ENCODE results near the gene METTL6. TPM values are rescaled to one million over a fixed set of nuclear protein-coding genes. Genes with fewer than 3 reads are reported as not detected.
"Not testable (repeated sequence)": the region's sequence is repeated elsewhere in the genome, so short reads cannot be mapped to it uniquely, and the experiment has no call there.

Gene METTL6
- total RNA-seq, 1 experiment from 2014 or later: 24.4 TPM

DNA sequence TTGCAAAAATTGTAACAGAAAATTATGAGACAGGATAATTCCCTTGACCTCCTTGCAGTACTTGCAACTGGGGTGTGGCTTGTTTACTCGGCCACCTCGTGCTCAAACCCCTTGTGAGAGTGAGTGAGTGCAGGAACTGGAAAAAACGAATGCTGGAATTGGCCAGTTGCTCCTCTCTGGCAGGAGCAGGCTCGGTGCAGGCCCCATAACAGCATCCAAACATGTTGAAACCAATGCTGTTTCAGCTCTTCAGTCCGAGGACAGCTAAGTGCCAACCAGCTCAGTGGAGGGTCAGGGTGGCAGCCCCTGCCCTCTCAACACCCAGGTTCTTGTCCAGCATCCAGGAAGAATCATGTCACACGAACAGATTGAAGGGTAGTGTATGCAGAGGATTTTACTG, 36.9 kb downstream of the METTL6 start:
- Histone ChIP-seq H3K4me1 (ENCODE audit: insufficient read depth, low read length, poor library complexity, severe bottlenecking) (no peaks in the 10 kb centered on the region), H3K9me3 (ENCODE audit: low read depth, low read length, poor library complexity, severe bottlenecking) (no peaks in the 10 kb centered on the region), H3K27ac (ENCODE audit: low read depth, low read length, poor library complexity, severe bottlenecking) (no peak overlapping the region), H3K4me3 (ENCODE audit: low read depth, low read length, poor library complexity, severe bottlenecking) (no peak overlapping the region), H3K27me3 (replicated peaks; ENCODE audit: insufficient read depth, low read depth, low read length, poor library complexity) (no peaks in the 10 kb centered on the region), H3K36me3 (ENCODE audit: insufficient read depth, low read length, poor library complexity, severe bottlenecking) (no peaks in the 10 kb centered on the region)
- no peak for DNase-seq (ENCODE audit: low spot score)
- BruUV-seq (replicated peaks): no TSS peak
- ChIA-PET CTCF (no interaction called here), POLR2A (ENCODE audit: low non-redundant PET) (no interaction called here)
- intact Hi-C loops (cut with micrococcal nuclease; ENCODE audit: unreplicated experiment): no loop called here
- TF ChIP-seq CTCF (conservative IDR thresholded peaks at IDR 0.05; ENCODE audit: low read depth, low read length): no peak
- TF ChIP-seq EZH2 (IDR thresholded peaks at IDR 0.05; ENCODE audit: borderline replicate concordance, low read depth, low read length, poor library complexity, severe bottlenecking): no peak

DNA sequence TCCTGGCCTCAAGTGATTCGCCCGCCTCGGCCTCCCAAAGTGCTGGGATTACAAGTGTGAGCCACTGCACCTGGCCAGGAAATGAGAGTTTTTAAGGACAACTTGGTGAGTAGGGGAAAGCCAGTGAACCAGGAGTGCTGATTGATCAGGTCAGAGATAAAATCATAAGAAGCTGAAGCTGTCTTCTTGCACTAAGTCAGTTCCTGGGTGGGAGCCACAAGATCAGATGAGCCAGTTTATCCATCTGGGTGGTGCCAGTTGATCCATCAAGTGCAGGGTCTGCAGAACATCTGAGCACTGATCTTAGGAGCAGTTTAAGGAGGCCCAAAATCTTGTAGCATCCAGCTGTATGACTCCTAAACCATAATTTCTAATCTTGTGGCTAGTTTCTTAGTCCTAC, 39.0 kb downstream of the METTL6 start:
- H3K4me1 ChIP-seq (ENCODE audit: insufficient read depth, low read length, poor library complexity, severe bottlenecking); POLR2A ChIA-PET (ENCODE audit: low non-redundant PET); H3K9me3 ChIP-seq (ENCODE audit: low read depth, low read length, poor library complexity, severe bottlenecking); H3K27me3 ChIP-seq (replicated peaks; ENCODE audit: insufficient read depth, low read depth, low read length, poor library complexity); CTCF ChIA-PET; BruUV-seq (replicated peaks); DNase-seq (ENCODE audit: low spot score); intact Hi-C loops (cut with micrococcal nuclease; ENCODE audit: unreplicated experiment); H3K27ac ChIP-seq (ENCODE audit: low read depth, low read length, poor library complexity, severe bottlenecking); H3K4me3 ChIP-seq (ENCODE audit: low read depth, low read length, poor library complexity, severe bottlenecking); H3K36me3 ChIP-seq (ENCODE audit: insufficient read depth, low read length, poor library complexity, severe bottlenecking): not testable (repeated sequence)

DNA sequence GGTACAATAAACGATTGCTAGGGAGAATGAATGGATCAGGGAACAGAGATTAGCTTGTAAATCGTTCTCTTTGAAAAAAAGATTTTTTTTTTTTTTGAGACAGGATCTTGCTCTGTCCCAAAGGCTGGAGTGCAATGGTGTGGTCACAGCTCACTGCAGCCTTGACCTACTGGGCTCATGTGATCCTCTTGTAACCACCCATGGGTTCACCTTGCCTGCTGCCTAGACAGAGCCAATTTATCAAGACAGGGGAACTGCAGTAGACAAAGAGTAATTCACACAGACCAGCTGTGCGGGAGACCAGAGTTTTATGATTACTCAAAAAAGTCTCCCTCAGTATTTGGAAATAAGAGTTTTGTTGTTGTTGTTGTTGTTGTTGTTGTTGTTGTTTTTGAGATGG, 39.6 kb downstream of the METTL6 start:
- CTCF ChIA-PET: no interaction called here

More for the DNA sequence above, 39.6 kb downstream of the METTL6 start:
- H3K4me3 ChIP-seq (ENCODE audit: low read depth, low read length, poor library complexity, severe bottlenecking): no peak overlapping the region
- H3K27ac ChIP-seq (ENCODE audit: low read depth, low read length, poor library complexity, severe bottlenecking): no peak overlapping the region
- H3K36me3 ChIP-seq (ENCODE audit: insufficient read depth, low read length, poor library complexity, severe bottlenecking): no peaks in the 10 kb centered on the region
- POLR2A ChIA-PET (ENCODE audit: low non-redundant PET): no interaction called here
- no peaks in the 10 kb centered on the region for H3K27me3 ChIP-seq (replicated peaks; ENCODE audit: insufficient read depth, low read depth, low read length, poor library complexity)
- intact Hi-C loops (cut with micrococcal nuclease; ENCODE audit: unreplicated experiment): no loop called here
- no peaks in the 10 kb centered on the region for H3K4me1 ChIP-seq (ENCODE audit: insufficient read depth, low read length, poor library complexity, severe bottlenecking)
- TF ChIP-seq EZH2 (IDR thresholded peaks at IDR 0.05; ENCODE audit: borderline replicate concordance, low read depth, low read length, poor library complexity, severe bottlenecking) (no peak), CTCF (conservative IDR thresholded peaks at IDR 0.05; ENCODE audit: low read depth, low read length) (no peak)
- no peaks in the 10 kb centered on the region for H3K9me3 ChIP-seq (ENCODE audit: low read depth, low read length, poor library complexity, severe bottlenecking)
- no TSS peak for BruUV-seq (replicated peaks)
- DNase-seq (ENCODE audit: low spot score): no peak

All from A673 (cell line).